HG03342 (cell line): ENCODE measurements around the gene GPR156.

Experiments
- ATAC-seq: cut with Tn5 transposase; IDR thresholded peaks from one replicate; pipeline ENCODE4 v1.9.1; 2021; ENCODE audit warnings: mild to moderate bottlenecking, moderate library complexity; ENCODE audit not compliant: unreplicated experiment

Gene GPR156

GRCh38 chr3:120130656-120131055, 154.4 kb downstream of the GPR156 start:
- no peak for ATAC-seq

GRCh38 chr3:120129718-120130513, 155.1 kb downstream of the GPR156 start:
- ATAC-seq, result no peak

- ATAC-seq, result no peak
Observed at GRCh38 chr3:120129051-120129450, 156.0 kb downstream of the GPR156 start.

- ATAC-seq, result no peak
Observed at GRCh38 chr3:120125992-120126391, 159.0 kb downstream of the GPR156 start.

DNA sequence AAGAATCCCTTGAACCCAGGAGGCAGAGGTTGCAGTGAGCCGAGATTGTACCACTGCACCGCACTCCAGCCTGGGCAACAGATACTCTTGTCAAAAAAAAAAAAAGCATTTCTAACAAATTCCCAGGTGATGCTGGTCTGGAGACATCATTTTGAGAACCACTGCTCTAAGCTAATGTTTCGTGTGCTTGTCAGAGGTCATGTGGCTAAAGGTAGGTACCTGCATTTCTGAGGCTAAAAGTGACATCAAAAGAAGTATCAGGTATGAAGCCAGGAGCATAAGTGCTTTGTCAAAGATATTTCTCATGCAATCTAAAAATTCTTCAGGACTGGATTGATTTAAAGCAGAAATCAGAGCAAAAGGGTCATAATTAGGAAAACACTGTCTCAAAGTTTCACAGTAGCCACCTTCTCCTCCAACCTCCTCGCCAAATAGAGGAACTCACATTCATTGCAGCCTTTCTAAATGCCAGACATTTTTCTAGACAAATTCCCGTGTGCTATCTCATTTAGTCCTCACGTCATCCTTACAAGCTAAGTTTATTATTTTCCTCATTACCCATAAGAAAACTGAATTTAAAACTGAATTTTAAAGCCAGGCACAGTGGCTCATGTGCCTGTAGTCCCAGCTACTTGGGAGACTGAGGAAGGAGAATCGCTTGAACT, 165.0 kb downstream of the GPR156 start:
- no peak for ATAC-seq
